K562 (cell line): ENCODE data around the gene ALKBH7. TPM values are rescaled to one million over a fixed set of nuclear protein-coding genes. Genes with fewer than 3 reads are reported as not detected.

Experiments used
- ATAC-seq: fragments of 200-7000 bp; cut with Tn5 transposase; 3 replicates; pipeline ENCODE4 v1.9.1; 2020; ENCODE audit warnings: moderate library complexity
- BruUV-seq: library from RNA; stranded (reverse); fragments of 400-500 nt; replicated peaks from 2 replicates; lab custom pipeline; 2021; lab: Mats Ljungman, UMichigan
- CTCF ChIA-PET: fragments of 300-600 bp; formaldehyde crosslinking; extraction: SDS; loops from one replicate; lab custom pipeline; 2021; ENCODE audit warnings: low intra/inter-chr PET ratio; lab: Yijun Ruan, JAX
- POLR2A ChIA-PET: fragments of 300-600, 350-650 bp; sonication (Branson Sonifier 250); formaldehyde crosslinking; extraction: SDS; loops from one replicate; lab custom pipeline; 2021; ENCODE audit warnings: antibody characterized with exemption, inconsistent platforms; lab: Yijun Ruan, JAX
- DNase-seq, 4 experiments: peaks; one replicate each; pipeline versions ENCODE4 v3.0.0 to v3.0.0-alpha.2; 2011 to 2018; ENCODE audit warnings: low spot score in 3 of 4, mixed read lengths in 3 of 4; ENCODE audit errors: extremely low read depth in 1 of 4
- FAIRE-seq: peaks from 2 replicates; lab custom pipeline; 2011; peaks lifted over from hg19 to GRCh38; lab: Jason Lieb, UNC
- H2AFZ ChIP-seq: 2 replicates; pipeline ENCODE4 v1.6.0; 2011; ENCODE audit warnings: low read depth, low read length, control low read depth, inconsistent platforms
- H3K27ac ChIP-seq: fragments of 200-600 bp; 3 replicates; pipeline ENCODE4 v1.8.0; 2011; ENCODE audit warnings: low read depth, mild to moderate bottlenecking, control low read depth, inconsistent platforms, low read length, moderate library complexity, mixed read lengths; ENCODE audit errors: extremely low read depth
- H3K27me3 ChIP-seq, 2 experiments: fragments of 300-600 bp in 1 of 2; 2 replicates in 1 of 2; 3 replicates in 1 of 2; pipeline versions ENCODE4 v1.6.0 to v1.8.0; 2011; ENCODE audit warnings: inconsistent platforms in 2 of 2, low read length in 2 of 2, mild to moderate bottlenecking in 1 of 2, mixed read lengths in 1 of 2, moderate library complexity in 1 of 2; ENCODE audit not compliant: control insufficient read depth in 2 of 2, insufficient read depth in 2 of 2
- H3K36me3 ChIP-seq: fragments of 300-600 bp; 3 replicates; pipeline ENCODE4 v1.8.0; 2011; ENCODE audit warnings: mild to moderate bottlenecking, low read length, inconsistent platforms; ENCODE audit not compliant: control insufficient read depth, insufficient read depth
- H3K4me1 ChIP-seq, 2 experiments: fragments of 200-600 bp in 1 of 2; replicated peaks in 1 of 2; 2 replicates in 1 of 2; 3 replicates in 1 of 2; pipeline versions ENCODE4 v1.5.1 to v1.8.0; 2011; ENCODE audit warnings: inconsistent platforms in 2 of 2, low read length in 2 of 2, mild to moderate bottlenecking in 1 of 2, mixed read lengths in 1 of 2, moderate library complexity in 1 of 2; ENCODE audit not compliant: control insufficient read depth in 2 of 2, insufficient read depth in 2 of 2
- H3K4me2 ChIP-seq: 2 replicates; pipeline ENCODE4 v1.6.1; 2011; ENCODE audit warnings: low read length, control low read depth, inconsistent platforms, mixed read lengths; ENCODE audit not compliant: insufficient read depth
- H3K4me3 ChIP-seq: fragments of 200-600 bp; sonication (generic), shearing (Covaris generic); 2 replicates; pipeline ENCODE4 v1.5.1; 2016; ENCODE audit warnings: control low read depth, inconsistent platforms
- H3K79me2 ChIP-seq: fragments of 200-600 bp; 3 replicates; pipeline ENCODE4 v1.8.0; 2011; ENCODE audit warnings: low read length, inconsistent platforms; ENCODE audit not compliant: control insufficient read depth, insufficient read depth
- H3K9ac ChIP-seq, 2 experiments: 2 replicates each; pipeline versions ENCODE4 v1.6.0 to v1.6.1; 2011; ENCODE audit warnings: low read depth in 2 of 2, low read length in 2 of 2, control low read depth in 1 of 2, inconsistent platforms in 1 of 2, mild to moderate bottlenecking in 1 of 2, mixed read lengths in 1 of 2; ENCODE audit not compliant: insufficient read depth in 1 of 2
- H3K9me1 ChIP-seq: one replicate; pipeline ENCODE4 v1.6.0; 2011; ENCODE audit warnings: inconsistent platforms, mild to moderate bottlenecking, low read length, moderate library complexity; ENCODE audit not compliant: control insufficient read depth, insufficient read depth
- H3K9me3 ChIP-seq: replicated peaks from 2 replicates; pipeline ENCODE4 v1.5.1; 2011; ENCODE audit warnings: low read depth, low read length, inconsistent platforms; ENCODE audit not compliant: control insufficient read depth, insufficient read depth
- H4K20me1 ChIP-seq: replicated peaks from 2 replicates; pipeline ENCODE4 v1.6.1; 2011; ENCODE audit warnings: low read length, inconsistent platforms, mixed read lengths; ENCODE audit not compliant: control insufficient read depth, insufficient read depth
- AFF4 ChIP-seq: sonication (generic); formaldehyde crosslinking; IDR thresholded peaks from 2 replicates; pipeline ENCODE4 v1.8.0; 2023; ENCODE audit warnings: mild to moderate bottlenecking, missing genetic modification reagents
- BMI1 ChIP-seq: fragments of 150-350 bp; IDR thresholded peaks from 2 replicates; pipeline ENCODE4 v1.6.1; 2014; ENCODE audit warnings: low read length
- GABPB1 ChIP-seq: sonication (generic); formaldehyde crosslinking; IDR thresholded peaks from 2 replicates; pipeline ENCODE4 v1.8.0; 2022; ENCODE audit warnings: mild to moderate bottlenecking, missing genetic modification reagents
- GATAD2B ChIP-seq: fragments of 450-650 bp; IDR thresholded peaks from 2 replicates; pipeline ENCODE4 v1.6.1; 2017; ENCODE audit warnings: mild to moderate bottlenecking, borderline replicate concordance
- KDM1A ChIP-seq, 2 experiments: fragments of 450-650 bp; IDR thresholded peaks; 2 replicates each; pipeline ENCODE4 v1.6.1; 2016; ENCODE audit warnings: mild to moderate bottlenecking in 2 of 2
- LEF1 ChIP-seq: fragments of 450-650 bp; IDR thresholded peaks from 2 replicates; pipeline ENCODE4 v1.6.1; 2016; ENCODE audit warnings: mild to moderate bottlenecking
- NCOA1 ChIP-seq: fragments of 450-650 bp; IDR thresholded peaks from 2 replicates; pipeline ENCODE4 v1.6.1; 2016; ENCODE audit warnings: low read depth
- NONO ChIP-seq, 2 experiments: fragments of 200-400 bp in 1 of 2; fragments of 450-650 bp in 1 of 2; formaldehyde crosslinking in 1 of 2; IDR thresholded peaks; 2 replicates each; pipeline ENCODE4 v1.6.1; 2017; ENCODE audit warnings: low read depth in 2 of 2, mild to moderate bottlenecking in 2 of 2, moderate library complexity in 2 of 2, low read length in 1 of 2
- RBM39 ChIP-seq: fragments of 200-400 bp; formaldehyde crosslinking; optimal IDR thresholded peaks from 2 replicates; pipeline ENCODE3; 2018; ENCODE audit warnings: low read depth, low read length
- SAFB ChIP-seq: fragments of 200-400 bp; formaldehyde crosslinking; IDR thresholded peaks from 2 replicates; pipeline ENCODE4 v1.6.1; 2017; ENCODE audit warnings: low read depth, low read length, borderline replicate concordance
- SNAPC5 ChIP-seq: fragments of 250-450 bp; sonication (Bioruptor Pico); IDR thresholded peaks from 2 replicates; pipeline ENCODE4 v1.8.0; 2021; ENCODE audit warnings: moderate library complexity, mild to moderate bottlenecking, inconsistent platforms
- ZNF146 ChIP-seq: IDR thresholded peaks from one replicate; pipeline ENCODE4 v1.6.1; 2018; ENCODE audit warnings: missing compliant biosample characterization; ENCODE audit not compliant: unreplicated experiment
- ZNF197 ChIP-seq: fragments of 200-800 bp; sonication (Bioruptor generic); IDR thresholded peaks from 2 replicates; pipeline ENCODE4 v1.6.1; 2016; ENCODE audit warnings: low read depth, missing genetic modification characterization, missing compliant biosample characterization
- ZNF263 ChIP-seq: sonication (generic); formaldehyde crosslinking; IDR thresholded peaks from 2 replicates; pipeline ENCODE4 v1.8.0; 2022; ENCODE audit warnings: mild to moderate bottlenecking, missing genetic modification reagents, borderline replicate concordance
- ZNF280B ChIP-seq: fragments of 250-450 bp; sonication (Bioruptor Pico); IDR thresholded peaks from 2 replicates; pipeline ENCODE4 v1.5.1; 2021; ENCODE audit warnings: mild to moderate bottlenecking
- ZNF766 ChIP-seq: fragments of 200-800 bp; sonication (Bioruptor generic); conservative IDR thresholded peaks from 2 replicates; pipeline ENCODE4 v1.6.1; 2016; ENCODE audit warnings: missing genetic modification characterization, missing compliant biosample characterization
- WGBS: fragments of 100-300 bp; shearing (Covaris generic); methylation state at CpG from one replicate; pipeline ENCODE4 v1.1.6; 2016; ENCODE audit warnings: low coverage, mixed read lengths; ENCODE audit not compliant: insufficient coverage; ENCODE audit errors: missing lambda C conversion rate; 5-methylcytosine and 5-hydroxymethylcytosine counted together
- in situ Hi-C: fragments of 300-500 bp; cut with MboI; formaldehyde crosslinking; loops from 4 replicates; pipeline ENCODE4 v1.15.0; 2018; ENCODE audit warnings: inconsistent platforms, mixed read lengths
- intact Hi-C: fragments of 100-400 bp; cut with micrococcal nuclease; formaldehyde crosslinking; loops from 2 replicates; pipeline ENCODE4 v1.14.2; 2022
- polyA plus RNA-seq, 8 experiments: library from polyadenylated mRNA; depleted of rRNA in 4 of 8; stranded (reverse) in 5 of 8; unstranded in 3 of 8; fragments of >200 nt; fragmentation: Nextera tagmentation in 2 of 8; fragmentation: Illumina TruSeq in 1 of 8; extraction: Ambion mirVana in 2 of 8; extraction: Trizol in 1 of 8; gene quantifications; 2 replicates each; pipeline versions ENCODE4 v1.2.1 to v1.2.3, GENCODE V29; 2011 to 2014; ENCODE audit warnings: inconsistent platforms in 1 of 8, missing spikeins in 1 of 8
- total RNA-seq, 7 experiments: library from RNA; depleted of rRNA in 6 of 7; stranded (reverse); fragments of >200 nt in 6 of 7; fragmentation: Illumina TruSeq in 2 of 7; extraction: Trizol in 2 of 7; gene quantifications; 2 replicates each; pipeline versions ENCODE4 v1.2.1 to v1.2.3, GENCODE V29; 2011 to 2021; ENCODE audit warnings: low replicate concordance in 1 of 7

The ALKBH7 gene
- total and polyA plus RNA-seq, 9 of the 15 experiments (the other 6 are each of a cell fraction or from before 2014, with no cell fraction given) = 0.69 to 94.8 (median 17.6) TPM

DNA sequence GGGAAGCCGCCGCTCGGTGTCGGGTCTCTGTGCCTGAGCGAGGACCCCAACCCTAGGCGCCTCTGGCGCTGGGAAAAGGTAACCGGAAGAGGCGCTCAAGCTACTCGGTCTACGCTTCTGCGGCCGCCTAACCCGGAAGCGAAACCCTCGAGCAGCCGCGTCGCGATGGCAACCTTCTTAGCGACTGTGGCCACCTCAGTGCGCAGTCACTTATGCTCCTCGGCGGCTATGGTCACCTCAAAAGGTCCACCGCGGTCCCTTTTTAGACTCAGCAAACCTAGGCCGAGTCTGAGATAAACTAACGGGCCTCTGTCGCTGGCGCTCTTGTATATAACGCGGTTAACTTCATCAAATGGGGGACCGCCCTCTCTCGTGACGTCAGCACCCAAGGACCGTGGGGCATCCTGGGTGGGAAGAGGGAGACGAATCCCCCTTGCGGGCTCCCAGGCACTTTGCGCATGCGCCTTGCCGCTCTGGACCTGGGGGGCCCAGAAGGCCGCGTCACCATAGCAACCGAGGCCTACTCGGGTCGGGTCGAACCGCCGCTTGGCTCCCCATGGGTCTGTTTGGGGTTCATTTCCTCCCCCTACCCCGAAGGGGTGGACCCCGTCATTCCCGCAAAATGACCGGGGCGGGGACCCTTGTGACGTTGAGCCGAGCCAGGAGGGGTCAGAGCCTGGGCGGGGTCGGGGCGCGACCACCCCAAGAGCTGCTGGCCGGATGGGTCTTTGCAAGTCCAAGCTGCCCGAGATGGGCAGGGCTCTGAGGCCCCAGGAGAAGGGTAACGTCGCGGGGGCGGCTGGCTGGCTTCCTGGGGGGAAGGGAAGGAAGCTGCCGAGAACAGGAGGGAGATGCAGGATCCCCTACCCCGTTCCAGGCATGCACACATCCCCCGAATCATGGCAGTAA, 20.7 kb downstream of the ALKBH7 start, which contains the start of gene GTF2F1:
GTF2F1 (minus strand) TSS at position 91 of the 909 bp plus-strand sequence. CDS start 169 bp downstream, outside the sequence.
- H3K4me1 ChIP-seq = peaks cover 8 to 21% of the 10 kb centered on the region in 2 experiments; a peak in 3 of 5 replicates
- FAIRE-seq (peak; percentile 94), DNase-seq (peak; percentile 96 to 99 (median 98)), ATAC-seq (peak; percentile 96)
- no peaks in the 10 kb centered on the region for H3K27me3 ChIP-seq
- H3K36me3 ChIP-seq = peaks cover 32% of the 10 kb centered on the region; the same call in 2 of the 3 replicates
- peak within 1 kb of the TSS; percentile 98 for H3K4me2 ChIP-seq
- intact Hi-C loops (no loop called here), in situ Hi-C loops (no loop called here)
- BruUV-seq = no TSS peak
- CTCF ChIA-PET = no interaction called here
- H3K79me2 ChIP-seq = peaks cover 23% of the 10 kb centered on the region
- no peaks in the 10 kb centered on the region for H4K20me1 ChIP-seq
- under 1% methylated on average over 63 of the region's 69 CpGs for WGBS
- peak within 1 kb of the TSS; percentile 87 for H3K4me3 ChIP-seq
- H3K9me1 ChIP-seq = no peaks in the 10 kb centered on the region
- POLR2A ChIA-PET = interaction anchor here (0.6 to 1.2 kb wide), 6 partner anchors 14 to 463 kb away, joined by 3 to 5 read pairs (median 4); partner anchors contain the start of genes ALKBH7 and CLPP
- peak within 1 kb of the TSS; percentile 100 for H2AFZ ChIP-seq
- H3K27ac ChIP-seq = peak within 1 kb of the TSS; percentile 87
- H3K9ac ChIP-seq = peak within 1 kb of the TSS; percentile 95 to 96
- H3K9me3 ChIP-seq = no peaks in the 10 kb centered on the region
- peak; percentile 72 for TF ChIP-seq LEF1
- no peak for TF ChIP-seq NCOA1
- no peak for TF ChIP-seq ZNF766 (CRISPR knock-in tag)
- TF ChIP-seq RBM39 = peak; percentile 66
- TF ChIP-seq ZNF146 = no peak
- TF ChIP-seq ZNF280B (CRISPR knock-in tag) = no peak
- TF ChIP-seq NONO (IDR thresholded peaks at IDR 0.05; ENCODE audit: low read depth in 2 of 2, low read length in 1 of 2) = 0 out of 4 replicates have a peak, but pooled peaks of 1 of the 2 experiments have one; percentile 31
- no peak for TF ChIP-seq KDM1A (IDR thresholded peaks at IDR 0.05)
- no peak for TF ChIP-seq SNAPC5 (CRISPR knock-in tag)
- TF ChIP-seq AFF4 = peak; percentile 45; the same call in 1 of the 2 replicates
- no peak; the same call in 1 of the 2 replicates for TF ChIP-seq ZNF263 (CRISPR knock-in tag)
- TF ChIP-seq SAFB = no peak
- no peak for TF ChIP-seq GATAD2B
- peak; percentile 98 for TF ChIP-seq GABPB1 (CRISPR knock-in tag)
- 0 out of 2 replicates have a peak, but pooled peaks have one; percentile 35 for TF ChIP-seq ZNF197 (CRISPR knock-in tag)
- no peak; the same call in none of the 2 replicates for TF ChIP-seq BMI1
